ENCODE measurements around the gene FAM186B. TPM values are rescaled to one million over a fixed set of nuclear protein-coding genes. Genes with fewer than 3 reads are reported as not detected.
"Not testable (repeated sequence)": the region's sequence is repeated elsewhere in the genome, so short reads cannot be mapped to it uniquely, and the experiment has no call there.

FAM186B gene
- total RNA-seq, 4 donors from 2014 or later, result 0.31 to 1.0 (median 0.70) TPM

GRCh38 chr12:49616533-49617219, 11.2 kb upstream of the FAM186B start:
- in situ Hi-C loops (cut with MboI; ENCODE audit: low sequenced_read_pairs in 4 of 4) (no loop called here), intact Hi-C loops (cut with DNase I; ENCODE audit: low total_unique reads) (no loop called here)
- Histone ChIP-seq H3K36me3 (no peaks in the 10 kb centered on the region), H3K27ac (no peak overlapping the region), H3K27me3 (no peaks in the 10 kb centered on the region), H3K9me3 (no peaks in the 10 kb centered on the region), H3K4me3 (no peak overlapping the region), H3K4me1 (peaks cover 2 to 3% of the 10 kb centered on the region in 2 donors)
- TF ChIP-seq CTCF (IDR thresholded peaks at IDR 0.05 in 4 of 5, conservative IDR thresholded peaks at IDR 0.05 in 1 of 5) (no peak), POLR2A (IDR thresholded peaks at IDR 0.05) (no peak)
- no peak for DNase-seq
- ATAC-seq, result no peak

- Histone ChIP-seq H3K4me1 (no peaks in the 10 kb centered on the region), H3K36me3 (no peaks in the 10 kb centered on the region), H3K9me3 (no peaks in the 10 kb centered on the region), H3K27me3 (no peaks in the 10 kb centered on the region), H3K4me3 (no peak overlapping the region), H3K27ac (no peak overlapping the region)
- in situ Hi-C loops (cut with MboI; ENCODE audit: low sequenced_read_pairs in 4 of 4), result no loop called here
- DNase-seq (no peak), ATAC-seq (no peak)
- intact Hi-C loops (cut with DNase I; ENCODE audit: low total_unique reads), result no loop called here
- TF ChIP-seq POLR2A (IDR thresholded peaks at IDR 0.05) (no peak), CTCF (IDR thresholded peaks at IDR 0.05 in 4 of 5, conservative IDR thresholded peaks at IDR 0.05 in 1 of 5) (no peak)
Observed at GRCh38 chr12:49615725-49616124, 10.3 kb upstream of the FAM186B start.

- ATAC-seq (no peak), DNase-seq (no peak)
- no peak for TF ChIP-seq CTCF (IDR thresholded peaks at IDR 0.05 in 4 of 5, conservative IDR thresholded peaks at IDR 0.05 in 1 of 5)
- no peak for TF ChIP-seq POLR2A (IDR thresholded peaks at IDR 0.05)
- H3K27ac ChIP-seq, result no peak overlapping the region
- no peaks in the 10 kb centered on the region for H3K36me3 ChIP-seq
- intact Hi-C loops (cut with DNase I; ENCODE audit: low total_unique reads) (no loop called here), in situ Hi-C loops (cut with MboI; ENCODE audit: low sequenced_read_pairs in 4 of 4) (no loop called here)
- no peaks in the 10 kb centered on the region for H3K27me3 ChIP-seq
- H3K9me3 ChIP-seq, result no peaks in the 10 kb centered on the region
- H3K4me1 ChIP-seq, result no peaks in the 10 kb centered on the region
- H3K4me3 ChIP-seq, result no peak overlapping the region
Observed at GRCh38 chr12:49612210-49612609, 6.8 kb upstream of the FAM186B start.

- ATAC-seq; DNase-seq; in situ Hi-C loops (cut with MboI; ENCODE audit: low sequenced_read_pairs in 4 of 4); H3K4me3 ChIP-seq; H3K27ac ChIP-seq; H3K9me3 ChIP-seq; H3K4me1 ChIP-seq; intact Hi-C loops (cut with DNase I; ENCODE audit: low total_unique reads); H3K27me3 ChIP-seq; H3K36me3 ChIP-seq: not testable (repeated sequence)
Observed at GRCh38 chr12:49610785-49611184, 5.3 kb upstream of the FAM186B start.

GRCh38 chr12:49609875-49610154, 4.4 kb upstream of the FAM186B start:
- Histone ChIP-seq H3K36me3 (no peaks in the 10 kb centered on the region), H3K27ac (no peak overlapping the region), H3K4me3 (no peak overlapping the region), H3K4me1 (no peaks in the 10 kb centered on the region), H3K9me3 (no peaks in the 10 kb centered on the region), H3K27me3 (no peaks in the 10 kb centered on the region)
- intact Hi-C loops (cut with DNase I; ENCODE audit: low total_unique reads) (no loop called here), in situ Hi-C loops (cut with MboI; ENCODE audit: low sequenced_read_pairs in 4 of 4) (no loop called here)
- no peak for DNase-seq
- no peak for ATAC-seq
- no peak for TF ChIP-seq POLR2A (IDR thresholded peaks at IDR 0.05)
- no peak for TF ChIP-seq CTCF (IDR thresholded peaks at IDR 0.05 in 4 of 5, conservative IDR thresholded peaks at IDR 0.05 in 1 of 5)

All from gastrocnemius medialis (tissue), 4 donors.